Activated CD4-positive, alpha-beta T cell treated with anti-CD3 and anti-CD28 coated beads for 1 hour (primary cell): ENCODE data around the gene WASHC3.
"Not testable (repeated sequence)": the region's sequence is repeated elsewhere in the genome, so short reads cannot be mapped to it uniquely, and the experiment has no call there.

Experiments
- DNase-seq: peaks from one replicate; pipeline ENCODE4 v3.0.0-alpha.2; 2020

Gene WASHC3

GRCh38 chr12:102050660-102051430, 10.9 kb downstream of the WASHC3 start:
- DNase-seq, result no peak

- no peak for DNase-seq
These were observed 17.9 kb downstream of the WASHC3 start for GRCh38 chr12:102043928-102044327.

GRCh38 chr12:102033991-102034745, 27.6 kb downstream of the WASHC3 start:
- no peak for DNase-seq

- DNase-seq, result no peak
These were observed 29.9 kb downstream of the WASHC3 start for GRCh38 chr12:102031852-102032251.

GRCh38 chr12:102029141-102029540, 32.6 kb downstream of the WASHC3 start:
- no peak for DNase-seq

- no peak for DNase-seq
These were observed 35.1 kb downstream of the WASHC3 start for GRCh38 chr12:102026728-102027127.

GRCh38 chr12:102024765-102025164, 37.0 kb downstream of the WASHC3 start:
- no peak for DNase-seq

- DNase-seq, result no peak
These were observed 38.4 kb downstream of the WASHC3 start for GRCh38 chr12:102023343-102023930.

- no peak for DNase-seq
These were observed 39.5 kb downstream of the WASHC3 start for GRCh38 chr12:102022286-102022685.

- DNase-seq, result no peak
These were observed 40.1 kb downstream of the WASHC3 start for GRCh38 chr12:102021540-102022246.

- not testable (repeated sequence) for DNase-seq
These were observed 43.2 kb downstream of the WASHC3 start for GRCh38 chr12:102018607-102019006.

GRCh38 chr12:102016472-102016871, 45.3 kb downstream of the WASHC3 start:
- DNase-seq, result no peak

- no peak for DNase-seq
These were observed 51.4 kb downstream of the WASHC3 start for GRCh38 chr12:102010265-102010994.

GRCh38 chr12:102009796-102010195, 52.0 kb downstream of the WASHC3 start:
- no peak for DNase-seq

GRCh38 chr12:102008615-102009126, 53.1 kb downstream of the WASHC3 start:
- DNase-seq, result no peak

- no peak for DNase-seq
These were observed 56.5 kb downstream of the WASHC3 start for GRCh38 chr12:102005256-102005655.

- DNase-seq, result no peak
These were observed 64.7 kb downstream of the WASHC3 start for GRCh38 chr12:101997102-101997501.

- DNase-seq, result no peak
These were observed 66.1 kb downstream of the WASHC3 start for GRCh38 chr12:101995684-101996083.

GRCh38 chr12:101992091-101992490, 69.7 kb downstream of the WASHC3 start:
- DNase-seq, result no peak

- no peak for DNase-seq
These were observed 79.5 kb downstream of the WASHC3 start for GRCh38 chr12:101982307-101982706.

- no peak for DNase-seq
These were observed 79.9 kb downstream of the WASHC3 start for GRCh38 chr12:101981868-101982267.

GRCh38 chr12:101968770-101969169, 93.0 kb downstream of the WASHC3 start:
- DNase-seq, result no peak
